ENCODE results near the gene SUN1.
A peak's percentile ranks its signal among the peaks of the same experiment; 100 is the strongest.

Gene SUN1, protein sequence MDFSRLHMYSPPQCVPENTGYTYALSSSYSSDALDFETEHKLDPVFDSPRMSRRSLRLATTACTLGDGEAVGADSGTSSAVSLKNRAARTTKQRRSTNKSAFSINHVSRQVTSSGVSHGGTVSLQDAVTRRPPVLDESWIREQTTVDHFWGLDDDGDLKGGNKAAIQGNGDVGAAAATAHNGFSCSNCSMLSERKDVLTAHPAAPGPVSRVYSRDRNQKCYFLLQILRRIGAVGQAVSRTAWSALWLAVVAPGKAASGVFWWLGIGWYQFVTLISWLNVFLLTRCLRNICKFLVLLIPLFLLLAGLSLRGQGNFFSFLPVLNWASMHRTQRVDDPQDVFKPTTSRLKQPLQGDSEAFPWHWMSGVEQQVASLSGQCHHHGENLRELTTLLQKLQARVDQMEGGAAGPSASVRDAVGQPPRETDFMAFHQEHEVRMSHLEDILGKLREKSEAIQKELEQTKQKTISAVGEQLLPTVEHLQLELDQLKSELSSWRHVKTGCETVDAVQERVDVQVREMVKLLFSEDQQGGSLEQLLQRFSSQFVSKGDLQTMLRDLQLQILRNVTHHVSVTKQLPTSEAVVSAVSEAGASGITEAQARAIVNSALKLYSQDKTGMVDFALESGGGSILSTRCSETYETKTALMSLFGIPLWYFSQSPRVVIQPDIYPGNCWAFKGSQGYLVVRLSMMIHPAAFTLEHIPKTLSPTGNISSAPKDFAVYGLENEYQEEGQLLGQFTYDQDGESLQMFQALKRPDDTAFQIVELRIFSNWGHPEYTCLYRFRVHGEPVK
- total RNA-seq = 85.3 to 109 (median 93.7) reads per million in 3 donors

GRCh38 chr7:832167-832967 is at the start of gene SUN1:
SUN1 (plus strand) TSS chr7:832476; CDS start chr7:832525, 49 bp downstream.
- Histone ChIP-seq H3K4me3 (ENCODE audit: insufficient read depth, low read depth, low read length, poor library complexity, severe bottlenecking) (peak within 1 kb of the TSS; percentile 37), H3K9me3 (ENCODE audit: control insufficient read depth, low read length) (no peaks in the 10 kb centered on the region), H3K4me1 (ENCODE audit: control insufficient read depth, insufficient read depth, low read length, poor library complexity, severe bottlenecking) (peaks cover 16% of the 10 kb centered on the region), H3K27me3 (replicated peaks; ENCODE audit: control insufficient read depth, insufficient read depth, low read length, poor library complexity, severe bottlenecking) (no peaks in the 10 kb centered on the region), H3K36me3 (ENCODE audit: control insufficient read depth, insufficient read depth, low read length) (peaks cover 3% of the 10 kb centered on the region), H3K27ac (ENCODE audit: insufficient read depth, low read length, poor library complexity, severe bottlenecking) (peak within 1 kb of the TSS; percentile 86)
- peak; percentile 30 to 49 (median 49) for DNase-seq

GRCh38 chr7:782718-783449 is 49.4 kb upstream of the SUN1 start:
- Histone ChIP-seq H3K27ac (ENCODE audit: insufficient read depth, low read length, poor library complexity, severe bottlenecking) (no peak overlapping the region), H3K9me3 (ENCODE audit: control insufficient read depth, low read length) (no peaks in the 10 kb centered on the region), H3K4me1 (ENCODE audit: control insufficient read depth, insufficient read depth, low read length, poor library complexity, severe bottlenecking) (peaks cover 4% of the 10 kb centered on the region), H3K4me3 (ENCODE audit: insufficient read depth, low read depth, low read length, poor library complexity, severe bottlenecking) (no peak overlapping the region), H3K36me3 (ENCODE audit: control insufficient read depth, insufficient read depth, low read length) (peaks cover 11% of the 10 kb centered on the region), H3K27me3 (replicated peaks; ENCODE audit: control insufficient read depth, insufficient read depth, low read length, poor library complexity, severe bottlenecking) (no peaks in the 10 kb centered on the region)
- no peak for DNase-seq

- Histone ChIP-seq H3K36me3 (ENCODE audit: control insufficient read depth, insufficient read depth, low read length) (peaks cover 11% of the 10 kb centered on the region), H3K27ac (ENCODE audit: insufficient read depth, low read length, poor library complexity, severe bottlenecking) (no peak overlapping the region), H3K27me3 (replicated peaks; ENCODE audit: control insufficient read depth, insufficient read depth, low read length, poor library complexity, severe bottlenecking) (no peaks in the 10 kb centered on the region), H3K9me3 (ENCODE audit: control insufficient read depth, low read length) (no peaks in the 10 kb centered on the region), H3K4me1 (ENCODE audit: control insufficient read depth, insufficient read depth, low read length, poor library complexity, severe bottlenecking) (peaks cover 4% of the 10 kb centered on the region), H3K4me3 (ENCODE audit: insufficient read depth, low read depth, low read length, poor library complexity, severe bottlenecking) (no peak overlapping the region)
- DNase-seq = no peak
These were observed 48.5 kb upstream of the SUN1 start for GRCh38 chr7:783556-784490.

DNA sequence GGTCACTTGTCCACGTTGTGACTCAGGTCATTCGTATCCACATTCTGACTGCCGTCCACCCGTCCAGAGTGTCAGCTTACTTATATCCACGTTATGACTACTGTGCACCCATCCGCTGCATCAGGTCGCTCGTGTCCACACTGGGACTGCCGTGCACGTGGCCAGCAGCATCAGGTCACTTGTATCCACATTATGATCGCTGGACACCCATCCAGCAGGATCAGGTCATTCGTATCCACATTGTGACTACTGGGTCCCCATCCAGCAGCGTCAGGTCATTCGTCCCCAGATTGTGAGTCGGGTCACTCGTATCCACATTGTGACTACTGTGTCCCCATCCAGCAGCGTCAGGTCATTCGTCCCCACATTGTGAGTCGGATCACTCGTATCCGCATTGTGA is 47.3 kb upstream of the SUN1 start:
- no peaks in the 10 kb centered on the region for H3K9me3 ChIP-seq (ENCODE audit: control insufficient read depth, low read length)
- no peak for DNase-seq
- peaks cover 4% of the 10 kb centered on the region for H3K4me1 ChIP-seq (ENCODE audit: control insufficient read depth, insufficient read depth, low read length, poor library complexity, severe bottlenecking)
- H3K36me3 ChIP-seq (ENCODE audit: control insufficient read depth, insufficient read depth, low read length) = peaks cover 11% of the 10 kb centered on the region
- H3K4me3 ChIP-seq (ENCODE audit: insufficient read depth, low read depth, low read length, poor library complexity, severe bottlenecking) = no peak overlapping the region
- H3K27ac ChIP-seq (ENCODE audit: insufficient read depth, low read length, poor library complexity, severe bottlenecking) = no peak overlapping the region
- H3K27me3 ChIP-seq (replicated peaks; ENCODE audit: control insufficient read depth, insufficient read depth, low read length, poor library complexity, severe bottlenecking) = no peaks in the 10 kb centered on the region

DNA sequence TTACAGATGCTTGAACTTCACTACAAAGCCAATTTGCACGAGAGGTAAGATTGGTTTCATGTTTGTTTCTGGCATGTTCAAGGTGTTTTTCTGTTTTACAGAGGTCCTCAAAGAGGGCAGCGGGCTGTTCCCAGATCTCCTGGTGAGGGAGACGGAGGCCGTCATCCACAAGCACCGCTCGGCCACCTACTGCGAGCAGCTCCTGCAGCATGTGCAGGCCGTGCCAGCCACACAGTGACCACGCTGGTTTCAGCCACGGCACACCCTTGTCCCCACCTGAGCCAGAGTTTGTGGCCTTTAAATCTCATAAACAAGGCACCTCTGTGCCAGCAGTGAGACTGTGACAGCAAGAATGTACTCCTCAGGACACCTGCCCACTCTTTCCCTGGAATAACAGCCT is 46.9 kb upstream of the SUN1 start:
- H3K27ac ChIP-seq (ENCODE audit: insufficient read depth, low read length, poor library complexity, severe bottlenecking) = no peak overlapping the region
- H3K4me3 ChIP-seq (ENCODE audit: insufficient read depth, low read depth, low read length, poor library complexity, severe bottlenecking) = no peak overlapping the region
- peaks cover 11% of the 10 kb centered on the region for H3K36me3 ChIP-seq (ENCODE audit: control insufficient read depth, insufficient read depth, low read length)
- no peaks in the 10 kb centered on the region for H3K27me3 ChIP-seq (replicated peaks; ENCODE audit: control insufficient read depth, insufficient read depth, low read length, poor library complexity, severe bottlenecking)
- H3K9me3 ChIP-seq (ENCODE audit: control insufficient read depth, low read length) = no peaks in the 10 kb centered on the region
- DNase-seq = no peak
- peaks cover 4% of the 10 kb centered on the region for H3K4me1 ChIP-seq (ENCODE audit: control insufficient read depth, insufficient read depth, low read length, poor library complexity, severe bottlenecking)

DNA sequence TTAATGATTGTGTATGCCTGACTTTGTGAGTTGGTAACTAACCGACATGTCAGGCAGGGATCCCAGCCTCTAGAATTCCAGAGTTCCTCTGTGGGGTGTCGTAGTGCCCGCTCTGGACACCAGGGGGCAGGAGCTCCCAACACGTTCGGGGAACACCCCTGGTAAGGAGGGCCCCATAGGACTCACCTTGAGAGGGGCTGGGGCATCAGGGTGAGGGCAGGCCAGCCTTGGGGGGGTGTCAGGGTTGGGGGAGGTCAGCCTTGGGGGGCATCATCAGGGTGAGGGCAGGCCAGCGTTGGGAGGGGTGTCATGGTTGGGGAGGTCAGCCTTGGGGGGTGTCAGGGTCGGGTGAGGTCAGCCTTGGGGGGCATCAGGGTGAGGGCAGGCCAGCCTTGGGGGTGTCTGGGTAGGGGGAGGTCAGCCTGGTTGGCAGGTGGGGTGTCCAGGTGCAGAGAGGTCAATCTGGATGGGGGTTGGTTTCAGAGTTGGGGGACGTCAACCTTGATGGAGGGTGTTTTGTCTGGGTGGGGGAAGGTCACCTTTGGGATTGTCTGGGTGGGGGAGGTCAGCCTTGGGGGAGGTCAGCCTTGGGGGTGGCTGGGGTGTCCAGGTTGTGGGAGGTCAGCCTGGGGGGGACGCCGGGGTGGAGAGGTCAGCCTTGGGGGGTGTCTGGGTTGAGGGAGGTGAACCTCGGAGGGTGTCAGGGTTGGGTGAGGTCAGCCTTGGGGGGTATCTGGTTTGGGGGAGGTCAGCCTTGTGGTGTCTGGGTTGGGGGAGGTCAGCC is 45.6 kb upstream of the SUN1 start:
- peaks cover 8% of the 10 kb centered on the region for H3K36me3 ChIP-seq (ENCODE audit: control insufficient read depth, insufficient read depth, low read length)
- no peaks in the 10 kb centered on the region for H3K9me3 ChIP-seq (ENCODE audit: control insufficient read depth, low read length)
- H3K4me1 ChIP-seq (ENCODE audit: control insufficient read depth, insufficient read depth, low read length, poor library complexity, severe bottlenecking) = peaks cover 4% of the 10 kb centered on the region
- no peak overlapping the region for H3K27ac ChIP-seq (ENCODE audit: insufficient read depth, low read length, poor library complexity, severe bottlenecking)
- H3K27me3 ChIP-seq (replicated peaks; ENCODE audit: control insufficient read depth, insufficient read depth, low read length, poor library complexity, severe bottlenecking) = no peaks in the 10 kb centered on the region
- H3K4me3 ChIP-seq (ENCODE audit: insufficient read depth, low read depth, low read length, poor library complexity, severe bottlenecking) = no peak overlapping the region
- peak; percentile 38 to 51 (median 42) for DNase-seq

- Histone ChIP-seq H3K4me1 (ENCODE audit: control insufficient read depth, insufficient read depth, low read length, poor library complexity, severe bottlenecking) (peaks cover 4% of the 10 kb centered on the region), H3K27ac (ENCODE audit: insufficient read depth, low read length, poor library complexity, severe bottlenecking) (no peak overlapping the region), H3K27me3 (replicated peaks; ENCODE audit: control insufficient read depth, insufficient read depth, low read length, poor library complexity, severe bottlenecking) (no peaks in the 10 kb centered on the region), H3K4me3 (ENCODE audit: insufficient read depth, low read depth, low read length, poor library complexity, severe bottlenecking) (no peak overlapping the region), H3K9me3 (ENCODE audit: control insufficient read depth, low read length) (no peaks in the 10 kb centered on the region), H3K36me3 (ENCODE audit: control insufficient read depth, insufficient read depth, low read length) (peaks cover 8% of the 10 kb centered on the region)
- DNase-seq = no peak
These were observed 44.7 kb upstream of the SUN1 start for GRCh38 chr7:787332-788240.

DNA sequence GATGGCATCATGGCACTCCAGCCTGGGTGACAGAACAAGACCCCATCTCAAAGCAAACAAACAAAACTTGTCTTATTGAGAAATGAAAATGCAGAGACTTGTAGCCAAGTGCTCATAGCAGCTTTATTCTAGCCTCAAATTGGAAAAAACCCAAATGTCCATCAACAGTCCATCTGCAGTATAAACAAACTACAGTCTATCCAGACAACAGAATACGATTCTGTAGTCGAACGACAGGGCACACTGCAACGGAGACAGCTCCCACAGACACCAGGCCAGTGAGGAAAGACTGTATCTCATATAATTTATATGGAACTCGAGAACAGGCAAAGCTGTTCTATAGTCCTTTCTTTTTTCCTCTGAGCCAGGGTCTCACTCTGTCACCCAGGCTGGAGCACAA is 40.8 kb upstream of the SUN1 start:
- no peak overlapping the region for H3K27ac ChIP-seq (ENCODE audit: insufficient read depth, low read length, poor library complexity, severe bottlenecking)
- peaks cover 1% of the 10 kb centered on the region for H3K4me1 ChIP-seq (ENCODE audit: control insufficient read depth, insufficient read depth, low read length, poor library complexity, severe bottlenecking)
- no peaks in the 10 kb centered on the region for H3K36me3 ChIP-seq (ENCODE audit: control insufficient read depth, insufficient read depth, low read length)
- no peaks in the 10 kb centered on the region for H3K27me3 ChIP-seq (replicated peaks; ENCODE audit: control insufficient read depth, insufficient read depth, low read length, poor library complexity, severe bottlenecking)
- H3K9me3 ChIP-seq (ENCODE audit: control insufficient read depth, low read length) = no peaks in the 10 kb centered on the region
- no peak for DNase-seq
- no peak overlapping the region for H3K4me3 ChIP-seq (ENCODE audit: insufficient read depth, low read depth, low read length, poor library complexity, severe bottlenecking)

Data from effector memory CD4-positive, alpha-beta T cell (primary cell).